Colonic mucosa (tissue), 4 donors: Measurements from ENCODE around the gene OR52K2. TPM values are rescaled to one million over a fixed set of nuclear protein-coding genes. Genes with fewer than 3 reads are reported as not detected.
"Not testable (repeated sequence)": the region's sequence is repeated elsewhere in the genome, so short reads cannot be mapped to it uniquely, and the experiment has no call there.

ENCODE experiments used
- DNase-seq: peaks from one replicate; pipeline ENCODE4 v3.0.0-alpha.2; 2020
- H3K27ac ChIP-seq: fragments of 200-600 bp; one replicate; pipeline ENCODE4 v1.8.0; 2021
- H3K27me3 ChIP-seq: fragments of 200-600 bp; one replicate; pipeline ENCODE4 v1.8.0; 2021
- H3K36me3 ChIP-seq: fragments of 200-600 bp; one replicate; pipeline ENCODE4 v1.8.0; 2021
- H3K4me1 ChIP-seq: fragments of 200-600 bp; one replicate; pipeline ENCODE4 v1.8.0; 2021; ENCODE audit warnings: mild to moderate bottlenecking
- H3K4me3 ChIP-seq: fragments of 200-600 bp; one replicate; pipeline ENCODE4 v1.8.0; 2021
- H3K9ac ChIP-seq, 2 donors: one replicate each; pipeline ENCODE4 v1.7.0; 2013; ENCODE audit warnings: control low read depth in 2 of 2, low read depth in 2 of 2, low read length in 2 of 2
- H3K9me3 ChIP-seq: fragments of 200-600 bp; one replicate; pipeline ENCODE4 v1.8.0; 2021
- intact Hi-C: fragments of 100-400 bp; cut with DNase I; formaldehyde crosslinking; loops from one replicate; pipeline ENCODE4 v1.14.1; 2022
- total RNA-seq, 2 donors: library from RNA; stranded (reverse); fragmentation: NEBNext Ultra II Directional in 1 of 2; extraction: Animal tissue kit (Norgen Biotek cat#: 25700) in 1 of 2; gene quantifications; one replicate each; pipeline ENCODE4 v1.2.1, GENCODE V29; 2021
- TF ChIP-seq, protein P1 (sequence below): fragments of 200-600 bp; IDR thresholded peaks from one replicate; pipeline ENCODE4 v1.8.0; 2022; ENCODE audit warnings: antibody characterized with exemption, mild to moderate bottlenecking
- donor health status: healthy.
- donor health status: DM: no; HTN: no; CAD: no.
- donor health status: DM: no; HTN: no; CAD: no.

Gene OR52K2
- total RNA-seq, 2 donors from 2014 or later = not detected

DNA sequence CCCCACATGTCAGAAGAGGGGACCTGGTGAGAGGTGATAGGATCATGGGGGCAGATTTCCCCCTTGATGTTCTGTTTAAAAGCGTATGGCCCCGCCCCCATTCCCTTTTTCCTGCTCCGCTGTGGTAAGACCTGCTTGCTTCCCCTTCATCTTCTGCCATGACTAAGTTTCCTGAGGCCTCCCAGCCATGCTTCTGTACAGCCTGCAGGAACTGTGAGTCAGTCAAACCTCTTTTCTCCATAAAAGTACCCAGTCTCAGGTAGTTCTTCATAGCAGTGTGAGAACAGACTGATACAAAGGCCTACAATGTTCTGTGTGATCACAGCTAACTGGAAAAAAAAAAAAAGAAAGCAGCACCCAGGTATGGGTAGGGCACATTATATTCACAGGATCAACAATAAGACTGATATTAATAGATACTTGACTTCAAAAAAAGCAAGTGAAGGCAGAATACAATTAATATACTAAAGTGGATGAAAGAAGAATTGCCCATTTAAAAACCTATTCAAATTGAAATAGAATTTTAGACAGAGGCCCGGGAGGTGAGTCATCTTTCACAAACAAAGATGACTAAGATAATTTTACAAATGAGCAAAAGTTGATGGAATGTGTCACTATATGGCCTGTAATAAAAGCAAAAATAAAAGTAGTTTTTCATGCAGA, 31.6 kb downstream of the OR52K2 start:
- Histone ChIP-seq H3K27ac (no peak overlapping the region), H3K4me3 (no peak overlapping the region), H3K4me1 (no peaks in the 10 kb centered on the region), H3K36me3 (no peaks in the 10 kb centered on the region), H3K9ac (no peak overlapping the region), H3K9me3 (no peaks in the 10 kb centered on the region), H3K27me3 (no peaks in the 10 kb centered on the region)
- no peak for DNase-seq
- intact Hi-C loops = no loop called here
- TF ChIP-seq, protein P1, sequence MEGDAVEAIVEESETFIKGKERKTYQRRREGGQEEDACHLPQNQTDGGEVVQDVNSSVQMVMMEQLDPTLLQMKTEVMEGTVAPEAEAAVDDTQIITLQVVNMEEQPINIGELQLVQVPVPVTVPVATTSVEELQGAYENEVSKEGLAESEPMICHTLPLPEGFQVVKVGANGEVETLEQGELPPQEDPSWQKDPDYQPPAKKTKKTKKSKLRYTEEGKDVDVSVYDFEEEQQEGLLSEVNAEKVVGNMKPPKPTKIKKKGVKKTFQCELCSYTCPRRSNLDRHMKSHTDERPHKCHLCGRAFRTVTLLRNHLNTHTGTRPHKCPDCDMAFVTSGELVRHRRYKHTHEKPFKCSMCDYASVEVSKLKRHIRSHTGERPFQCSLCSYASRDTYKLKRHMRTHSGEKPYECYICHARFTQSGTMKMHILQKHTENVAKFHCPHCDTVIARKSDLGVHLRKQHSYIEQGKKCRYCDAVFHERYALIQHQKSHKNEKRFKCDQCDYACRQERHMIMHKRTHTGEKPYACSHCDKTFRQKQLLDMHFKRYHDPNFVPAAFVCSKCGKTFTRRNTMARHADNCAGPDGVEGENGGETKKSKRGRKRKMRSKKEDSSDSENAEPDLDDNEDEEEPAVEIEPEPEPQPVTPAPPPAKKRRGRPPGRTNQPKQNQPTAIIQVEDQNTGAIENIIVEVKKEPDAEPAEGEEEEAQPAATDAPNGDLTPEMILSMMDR = no peak

- H3K27ac ChIP-seq = no peak overlapping the region
Measured at GRCh38 chr11:4481240-4481582, 32.1 kb downstream of the OR52K2 start.

DNA sequence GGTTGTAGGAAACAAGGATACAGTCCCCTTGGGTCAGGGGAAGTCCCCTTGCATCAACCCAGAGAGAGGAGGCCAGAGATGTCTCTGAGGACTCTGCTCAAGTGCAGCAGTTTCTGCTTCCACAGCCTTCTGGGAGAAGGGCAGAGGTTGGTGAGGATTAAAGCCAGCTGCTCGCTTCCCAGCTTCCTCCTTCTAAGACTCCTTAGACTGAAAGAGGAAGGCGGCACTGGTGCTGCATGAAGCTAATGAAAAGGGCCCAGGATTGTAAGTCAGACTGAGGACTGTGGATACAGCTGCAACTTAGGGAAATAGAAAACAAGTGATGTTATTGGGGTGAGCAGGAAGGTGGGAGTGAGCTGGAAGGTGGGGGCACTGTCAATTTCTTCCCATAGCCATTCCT, 33.4 kb downstream of the OR52K2 start, which contains the start of gene OR52K1:
Gene OR52K1 (plus strand): TSS at position 202 of the 400 bp plus-strand sequence. CDS start 6,255 bp downstream, outside the sequence.
- TF ChIP-seq, protein P1 = no peak
- H3K9ac ChIP-seq = no peak within 1 kb of the TSS
- DNase-seq = no peak

More at GRCh38 chr11:4481240-4481582, 32.1 kb downstream of the OR52K2 start:
- Histone ChIP-seq H3K9me3 (no peaks in the 10 kb centered on the region), H3K4me3 (no peak overlapping the region), H3K4me1 (no peaks in the 10 kb centered on the region), H3K27me3 (no peaks in the 10 kb centered on the region), H3K36me3 (no peaks in the 10 kb centered on the region), H3K9ac (no peak overlapping the region)
- TF ChIP-seq, protein P1 = no peak
- intact Hi-C loops = no loop called here
- DNase-seq = no peak

DNA sequence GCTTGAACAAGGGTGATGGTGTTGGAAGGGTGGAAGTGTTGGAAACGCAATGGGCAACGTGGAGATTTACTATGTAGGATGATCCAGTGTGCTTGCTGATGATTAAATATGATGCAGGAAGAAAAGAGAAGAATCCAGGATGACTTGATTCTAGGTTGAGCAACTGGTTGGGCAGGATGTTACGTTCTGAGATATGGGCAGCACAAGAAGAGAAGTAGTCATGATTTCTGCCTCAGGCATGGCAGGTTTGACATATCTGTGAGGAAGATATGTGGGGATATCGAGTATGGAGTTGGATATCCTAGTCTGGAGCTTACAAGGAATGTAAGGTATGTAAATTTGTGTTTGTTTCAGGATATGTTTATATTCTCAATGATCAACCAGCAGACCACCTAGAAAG, 35.2 kb downstream of the OR52K2 start:
- Histone ChIP-seq H3K9ac (no peak overlapping the region), H3K36me3 (no peaks in the 10 kb centered on the region), H3K27ac (no peak overlapping the region), H3K4me3 (no peak overlapping the region), H3K27me3 (no peaks in the 10 kb centered on the region), H3K9me3 (no peaks in the 10 kb centered on the region), H3K4me1 (no peaks in the 10 kb centered on the region)
- DNase-seq = no peak
- intact Hi-C loops = no loop called here
- TF ChIP-seq, protein P1 = no peak

More for the DNA sequence above, 33.4 kb downstream of the OR52K2 start, which contains the start of gene OR52K1:
- Histone ChIP-seq H3K4me3 (no peak within 1 kb of the TSS), H3K4me1 (no peaks in the 10 kb centered on the region), H3K27ac (no peak within 1 kb of the TSS), H3K9me3 (no peaks in the 10 kb centered on the region), H3K36me3 (no peaks in the 10 kb centered on the region), H3K27me3 (no peaks in the 10 kb centered on the region)
- intact Hi-C loops = no loop called here

DNA sequence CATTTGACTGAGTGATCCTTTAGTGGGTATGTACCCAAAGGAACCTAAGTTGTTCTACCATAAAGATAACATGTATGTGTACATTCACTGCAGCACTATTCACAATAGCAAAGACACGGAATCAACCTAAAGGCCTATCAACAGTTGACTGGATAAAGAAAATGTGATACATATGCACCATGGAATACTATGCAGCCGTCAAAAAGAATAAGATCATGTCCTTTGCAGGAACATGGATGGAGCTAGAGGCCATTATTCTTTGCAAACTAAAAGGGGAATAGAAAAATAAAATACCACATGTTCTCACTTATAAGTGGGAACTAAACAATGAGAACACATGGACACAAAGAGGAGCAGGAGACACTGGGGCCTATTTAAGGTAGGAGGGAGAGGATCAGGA, 42.3 kb downstream of the OR52K2 start:
- not testable (repeated sequence) for H3K27ac ChIP-seq, H3K27me3 ChIP-seq, H3K9ac ChIP-seq, H3K4me3 ChIP-seq, H3K9me3 ChIP-seq, DNase-seq, H3K36me3 ChIP-seq, H3K4me1 ChIP-seq
- intact Hi-C loops = loop anchor here (10.0 kb wide), 1 partner anchor 97 kb away; the partner anchor contains the start of gene TRIM21

DNA sequence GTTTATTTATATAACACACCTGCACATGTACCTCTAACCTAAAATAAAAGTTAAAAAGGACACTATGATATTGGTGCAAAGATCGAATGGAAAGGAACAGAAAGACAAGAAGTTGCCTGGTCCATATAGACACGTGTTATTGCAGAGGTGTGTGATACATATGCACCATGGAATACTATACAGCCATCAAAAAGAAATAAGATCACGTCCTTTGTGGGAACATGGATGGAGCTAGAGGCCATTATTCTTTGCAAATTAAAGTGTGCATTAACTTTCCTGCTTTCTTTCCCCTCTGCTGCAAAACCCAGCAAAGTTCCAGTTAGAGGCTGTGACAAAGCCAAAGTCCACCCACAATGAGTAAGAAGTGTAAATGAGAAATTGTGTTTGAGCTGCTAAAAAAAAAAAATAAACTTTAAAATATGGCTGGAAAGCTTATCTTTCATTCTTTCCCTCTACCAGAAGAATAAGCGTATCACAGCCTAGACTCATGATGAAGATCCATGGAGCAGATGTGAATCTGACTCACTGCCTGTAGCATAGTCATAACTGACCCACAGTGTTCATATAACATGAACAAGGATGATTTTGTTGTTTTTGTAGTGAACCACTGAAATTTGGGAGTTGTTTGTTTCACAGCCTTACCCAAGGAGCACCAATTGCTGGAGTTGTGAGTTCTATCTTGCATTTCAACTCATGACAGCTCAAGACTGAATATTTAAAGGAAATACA, 42.9 kb downstream of the OR52K2 start:
- intact Hi-C loops = loop anchor here (2.0 to 10.0 kb wide), 2 partner anchors 97 to 305 kb away; partner anchors contain the start of gene TRIM21
- H3K9me3 ChIP-seq = no peaks in the 10 kb centered on the region
- no peak overlapping the region for H3K9ac ChIP-seq
- H3K36me3 ChIP-seq = no peaks in the 10 kb centered on the region
- no peak overlapping the region for H3K4me3 ChIP-seq
- DNase-seq = no peak
- no peak overlapping the region for H3K27ac ChIP-seq
- TF ChIP-seq, protein P1 = no peak
- H3K27me3 ChIP-seq = no peaks in the 10 kb centered on the region
- no peaks in the 10 kb centered on the region for H3K4me1 ChIP-seq
